GM21825 (cell line): ENCODE results near the gene IL12RB2.

Experiments used
- ATAC-seq: cut with Tn5 transposase; IDR thresholded peaks from one replicate; pipeline ENCODE4 v1.9.1; 2021; ENCODE audit warnings: mild to moderate bottlenecking, moderate library complexity; ENCODE audit not compliant: unreplicated experiment

The IL12RB2 gene

GRCh38 chr1:67308136-67308535 lies 463 bp downstream of the IL12RB2 start:
- ATAC-seq: no peak

GRCh38 chr1:67312615-67313014 lies 4.9 kb downstream of the IL12RB2 start:
- ATAC-seq: no peak

GRCh38 chr1:67313934-67314671 lies 6.4 kb downstream of the IL12RB2 start:
- no peak for ATAC-seq

- no peak for ATAC-seq
Measured at GRCh38 chr1:67314696-67315095, 7.0 kb downstream of the IL12RB2 start.

- no peak for ATAC-seq
Measured at GRCh38 chr1:67316180-67316902, 8.7 kb downstream of the IL12RB2 start.

- no peak for ATAC-seq
Measured at GRCh38 chr1:67316918-67317317, 9.2 kb downstream of the IL12RB2 start.

- no peak for ATAC-seq
Measured at GRCh38 chr1:67317803-67318202, 10.1 kb downstream of the IL12RB2 start.

GRCh38 chr1:67322442-67322841 lies 14.8 kb downstream of the IL12RB2 start:
- no peak for ATAC-seq

GRCh38 chr1:67323087-67323486 lies 15.4 kb downstream of the IL12RB2 start:
- no peak for ATAC-seq

GRCh38 chr1:67324068-67324467 lies 16.4 kb downstream of the IL12RB2 start:
- no peak for ATAC-seq

GRCh38 chr1:67327864-67328466 lies 20.3 kb downstream of the IL12RB2 start:
- ATAC-seq: no peak

GRCh38 chr1:67332653-67333529 lies 25.2 kb downstream of the IL12RB2 start:
- ATAC-seq: peak; percentile 92

- ATAC-seq: no peak
Measured at GRCh38 chr1:67333603-67334002, 25.9 kb downstream of the IL12RB2 start.

- no peak for ATAC-seq
Measured at GRCh38 chr1:67335411-67335810, 27.7 kb downstream of the IL12RB2 start.

GRCh38 chr1:67336157-67336556 lies 28.5 kb downstream of the IL12RB2 start:
- ATAC-seq: no peak

- no peak for ATAC-seq
Measured at GRCh38 chr1:67336783-67337182, 29.1 kb downstream of the IL12RB2 start.

- ATAC-seq: peak; percentile 48
Measured at GRCh38 chr1:67338642-67339041, 31.0 kb downstream of the IL12RB2 start.

GRCh38 chr1:67339623-67340343 lies 32.1 kb downstream of the IL12RB2 start:
- ATAC-seq: peak; percentile 44

- ATAC-seq: peak; percentile 28
Measured at GRCh38 chr1:67342076-67342890, 34.6 kb downstream of the IL12RB2 start.
